HCT116 (cell line): Measurements from ENCODE around the gene URM1.

Experiments
- ATF3 ChIP-seq: IDR thresholded peaks from 2 replicates; pipeline ENCODE4 v1.6.1; 2012
- CBX3 ChIP-seq: IDR thresholded peaks from 2 replicates; pipeline ENCODE4 v1.6.1; 2012; ENCODE audit warnings: low read depth
- CTCF ChIP-seq, 3 experiments: fragments of 200-600 bp in 1 of 3; sonication (generic) in 1 of 3; IDR thresholded peaks in 2 of 3; conservative IDR thresholded peaks in 1 of 3; 2 replicates each; pipeline ENCODE4 v1.5.1; 2012 to 2017; ENCODE audit warnings: low read depth in 2 of 3, low read length in 2 of 3, antibody characterized with exemption in 1 of 3, borderline replicate concordance in 1 of 3, control low read depth in 1 of 3, mild to moderate bottlenecking in 1 of 3, mixed read lengths in 1 of 3, mixed run types in 1 of 3, moderate library complexity in 1 of 3; ENCODE audit not compliant: insufficient read depth in 1 of 3
- EGR1 ChIP-seq: IDR thresholded peaks from 2 replicates; pipeline ENCODE4 v1.6.1; 2012; ENCODE audit warnings: low read depth
- EZH2 ChIP-seq: fragments of 200-600 bp; sonication (generic); IDR thresholded peaks from 2 replicates; pipeline ENCODE4 v1.6.1; 2017; ENCODE audit warnings: antibody characterized with exemption, mixed run types
- JUND ChIP-seq: IDR thresholded peaks from 2 replicates; pipeline ENCODE4 v1.6.1; 2012
- POLR2A ChIP-seq: IDR thresholded peaks from 2 replicates; pipeline ENCODE4 v1.7.0; 2011; ENCODE audit warnings: borderline replicate concordance; ENCODE audit not compliant: insufficient read depth, insufficient read length; ENCODE audit errors: extremely low read depth
- RAD21 ChIP-seq: IDR thresholded peaks from 2 replicates; pipeline ENCODE4 v1.6.1; 2012; ENCODE audit warnings: low read depth, mild to moderate bottlenecking
- SP1 ChIP-seq: IDR thresholded peaks from 2 replicates; pipeline ENCODE4 v1.6.1; 2012; ENCODE audit warnings: low read depth
- SRF ChIP-seq: IDR thresholded peaks from 2 replicates; pipeline ENCODE4 v1.6.1; 2012; ENCODE audit warnings: low read depth
- TCF7L2 ChIP-seq: IDR thresholded peaks from 2 replicates; pipeline ENCODE4 v1.7.0; 2011; ENCODE audit warnings: borderline replicate concordance, inconsistent platforms; ENCODE audit not compliant: insufficient read depth, insufficient read length; ENCODE audit errors: extremely low read depth
- YY1 ChIP-seq: IDR thresholded peaks from 2 replicates; pipeline ENCODE4 v1.6.1; 2011; ENCODE audit warnings: low read length, low read depth, moderate library complexity, mild to moderate bottlenecking; ENCODE audit not compliant: insufficient replicate concordance; ENCODE audit errors: extremely low read depth
- ZFX ChIP-seq: fragments of 450-650 bp; IDR thresholded peaks from 2 replicates; pipeline ENCODE4 v1.6.1; 2017

DNA sequence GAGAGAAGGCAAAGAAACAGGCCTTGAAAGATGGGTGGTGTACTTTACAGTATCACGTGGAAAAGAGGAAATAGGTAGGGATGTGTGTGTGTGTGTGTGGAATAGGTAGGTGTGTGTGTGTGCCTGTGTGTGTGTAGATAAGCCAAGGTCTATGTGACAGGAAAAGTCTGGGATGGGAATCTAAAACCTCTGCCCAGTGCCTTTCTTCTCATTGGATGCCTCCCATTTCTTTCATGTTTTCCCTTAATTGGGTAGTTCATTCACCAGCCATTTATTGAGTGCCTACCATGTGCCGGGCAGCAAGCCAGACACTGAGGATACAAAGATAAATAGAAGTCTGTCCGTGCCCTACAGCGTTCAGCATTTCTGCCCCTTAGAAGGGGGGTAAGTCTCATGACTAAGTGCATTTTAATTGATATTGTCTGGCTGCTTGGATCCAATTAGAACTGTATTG, 1.0 kb downstream of the URM1 start:
- TF ChIP-seq JUND (no peak), SP1 (no peak), POLR2A (no peak), CTCF (IDR thresholded peaks at IDR 0.05 in 2 of 3, conservative IDR thresholded peaks at IDR 0.05 in 1 of 3; ENCODE audit: borderline replicate concordance in 1 of 3, insufficient read depth in 1 of 3, low read depth in 2 of 3, low read length in 2 of 3) (no peak), EZH2 (no peak), ATF3 (no peak), SRF (no peak), TCF7L2 (no peak), CBX3 (no peak), EGR1 (no peak), ZFX (no peak), YY1 (no peak), RAD21 (no peak)
